Amniotic stem cell (primary cell): ENCODE data around the gene BTBD3.

Experiments used
- DNase-seq: peaks from one replicate; lab custom pipeline; 2025; lab: John Stamatoyannopoulos, UW

BTBD3 gene

DNA sequence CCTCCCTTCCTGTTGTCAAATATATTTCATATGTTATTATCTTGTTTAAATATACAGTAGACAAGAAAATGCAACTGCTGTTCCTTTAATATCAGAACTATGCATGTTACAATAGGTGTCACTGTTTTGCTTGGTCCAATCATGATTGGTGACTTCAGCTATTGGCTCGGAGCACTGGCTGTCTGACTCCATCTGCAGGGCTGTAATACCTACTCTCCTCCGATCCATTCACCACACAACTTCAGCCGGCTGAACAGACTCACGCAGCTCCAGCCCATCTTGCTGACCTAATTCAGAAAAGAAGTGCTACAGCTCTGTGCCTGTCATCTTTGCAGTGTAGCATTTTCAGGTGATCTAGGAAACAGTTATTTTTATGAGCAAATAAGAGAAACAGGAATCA, at the start of gene BTBD3:
TSS of gene BTBD3 (plus strand) at position 231 of the 400 bp plus-strand sequence. CDS start 383 bp downstream, outside the sequence.
- no peak for DNase-seq

- no peak for DNase-seq
These were observed 48.1 kb upstream of the BTBD3 start for GRCh38 chr20:11869641-11870040.

- DNase-seq = no peak
These were observed 47.3 kb upstream of the BTBD3 start for GRCh38 chr20:11870411-11870810.

- no peak for DNase-seq
These were observed 41.1 kb upstream of the BTBD3 start for GRCh38 chr20:11876555-11876954.

GRCh38 chr20:11880680-11881079, 37.0 kb upstream of the BTBD3 start:
- DNase-seq = no peak

- DNase-seq = no peak
These were observed 36.2 kb upstream of the BTBD3 start for GRCh38 chr20:11881449-11881848.

DNA sequence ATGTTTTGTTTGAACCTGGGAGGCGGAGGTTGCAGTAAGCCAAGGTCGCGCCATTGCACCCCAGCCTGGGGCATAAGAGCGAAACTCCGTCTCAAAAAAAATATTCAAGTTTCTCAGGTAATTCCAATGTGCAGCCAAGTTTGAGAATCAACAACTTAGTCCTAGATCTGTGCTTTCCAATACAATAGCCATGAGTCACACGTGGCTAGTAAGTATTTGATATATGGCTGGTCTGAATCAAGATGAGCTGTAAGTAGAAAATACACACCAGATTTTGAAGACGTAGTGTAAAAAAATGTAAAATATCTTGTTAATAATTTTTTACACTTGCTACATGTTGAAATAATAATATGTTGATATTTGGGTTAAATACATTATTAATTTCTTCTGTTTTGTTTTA, 35.0 kb upstream of the BTBD3 start:
- no peak for DNase-seq

- no peak for DNase-seq
These were observed 29.0 kb upstream of the BTBD3 start for GRCh38 chr20:11888648-11889047.

GRCh38 chr20:11890331-11891076, 27.2 kb upstream of the BTBD3 start:
- peak; percentile 78 for DNase-seq

DNA sequence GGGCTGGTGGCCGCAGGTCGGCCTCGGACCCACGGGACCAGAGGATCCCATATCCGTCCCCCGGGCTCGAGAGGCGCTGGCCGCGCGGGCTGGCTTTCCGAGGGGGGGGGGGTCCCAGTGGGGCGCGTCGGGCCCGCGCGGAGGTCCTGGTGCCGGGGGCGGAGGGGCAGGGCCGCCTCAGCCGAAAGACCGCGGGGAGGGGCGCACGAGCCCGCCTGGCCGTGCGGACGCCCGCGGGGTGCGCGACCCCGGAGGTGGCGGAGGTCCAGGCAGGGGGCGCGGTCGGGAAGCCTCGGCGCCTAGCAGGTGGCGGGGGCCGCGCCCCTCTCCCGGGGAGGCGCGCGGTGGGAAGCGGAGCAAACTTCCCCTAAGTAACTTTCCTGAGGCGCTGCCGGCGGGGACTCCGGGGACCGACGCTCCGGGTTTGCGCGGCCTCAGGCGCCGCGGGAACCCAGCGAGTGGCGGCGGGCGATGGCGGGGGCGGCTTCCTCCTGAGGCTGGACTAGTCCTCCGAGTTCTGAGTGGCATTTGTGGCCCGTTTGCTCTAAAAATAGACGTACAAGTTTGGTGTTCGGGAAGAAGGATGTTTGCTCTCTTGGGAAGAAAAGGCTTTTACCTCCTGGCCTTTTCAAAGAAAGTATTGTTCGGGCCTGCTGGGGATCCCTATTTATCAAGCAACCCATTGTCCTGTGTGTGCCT, 26.5 kb upstream of the BTBD3 start:
- no peak for DNase-seq

DNA sequence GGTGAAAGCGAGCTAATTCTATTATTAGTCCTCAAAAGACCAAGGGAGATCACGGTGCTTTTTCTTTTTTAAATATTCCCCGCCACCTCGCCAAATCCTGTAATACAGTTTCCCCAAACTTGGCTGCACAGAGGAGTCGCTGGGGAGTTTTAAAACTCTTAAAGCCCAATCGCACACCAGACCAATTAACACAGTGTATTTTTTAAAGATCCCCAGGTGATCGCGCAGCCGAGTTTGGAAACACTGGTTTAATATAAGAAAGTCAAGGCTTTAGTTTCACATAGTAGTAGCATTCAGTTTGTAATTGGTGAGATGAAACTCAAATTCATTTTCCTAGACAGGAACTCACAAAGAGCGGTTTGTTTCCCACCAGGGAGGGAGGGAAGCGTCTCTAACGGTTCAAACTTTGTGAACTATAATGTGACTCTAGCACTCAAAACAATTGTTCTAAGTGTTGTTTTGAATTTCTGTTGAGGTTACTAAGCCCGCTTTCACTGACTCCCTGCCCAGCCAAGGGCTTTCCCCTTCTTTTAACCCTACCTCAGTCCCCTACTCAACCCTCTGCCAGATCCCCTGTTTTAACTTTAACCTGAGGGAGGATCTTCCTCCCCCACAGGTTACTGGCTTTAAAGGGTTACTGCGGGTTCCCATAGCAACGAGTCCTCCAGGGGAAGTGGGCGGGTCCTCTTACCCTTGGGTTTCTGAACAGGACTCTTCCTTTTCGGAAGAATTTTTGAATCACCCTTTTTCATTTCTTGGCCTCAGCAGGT, 25.7 kb upstream of the BTBD3 start:
- peak; percentile 37 for DNase-seq

- DNase-seq = no peak
These were observed 23.6 kb upstream of the BTBD3 start for GRCh38 chr20:11894062-11894461.

DNA sequence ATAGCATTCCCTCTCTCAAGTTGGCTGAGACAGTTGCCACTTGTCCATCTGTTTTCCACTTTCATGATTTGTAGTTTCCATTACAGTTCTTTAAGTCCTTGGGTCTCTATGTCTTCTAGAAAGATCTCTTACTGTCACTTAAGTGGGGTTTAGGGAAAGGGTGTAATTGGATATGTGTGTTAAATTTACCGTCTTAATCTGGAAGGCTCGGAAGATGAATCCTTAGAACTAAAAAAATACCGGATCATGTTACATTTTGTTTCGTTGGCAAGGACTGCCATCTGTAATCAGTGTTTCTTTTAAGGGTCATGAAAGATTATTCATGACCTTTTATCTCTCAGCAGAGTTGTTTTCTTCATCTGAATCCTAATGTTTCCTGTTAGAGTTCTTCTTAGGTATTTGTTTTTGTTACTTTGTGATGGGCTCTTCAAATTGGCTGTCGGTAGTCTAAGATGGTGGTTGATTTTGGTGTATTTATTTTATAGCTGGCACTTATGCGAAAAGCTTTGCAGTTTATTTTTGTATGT, 21.8 kb upstream of the BTBD3 start:
- DNase-seq = no peak

- DNase-seq = no peak
These were observed 16.6 kb upstream of the BTBD3 start for GRCh38 chr20:11901127-11901526.

- DNase-seq = no peak
These were observed 15.4 kb upstream of the BTBD3 start for GRCh38 chr20:11902285-11902697.

GRCh38 chr20:11905460-11906179, 12.1 kb upstream of the BTBD3 start:
- no peak for DNase-seq

- no peak for DNase-seq
These were observed 10.8 kb upstream of the BTBD3 start for GRCh38 chr20:11906626-11907480.

DNA sequence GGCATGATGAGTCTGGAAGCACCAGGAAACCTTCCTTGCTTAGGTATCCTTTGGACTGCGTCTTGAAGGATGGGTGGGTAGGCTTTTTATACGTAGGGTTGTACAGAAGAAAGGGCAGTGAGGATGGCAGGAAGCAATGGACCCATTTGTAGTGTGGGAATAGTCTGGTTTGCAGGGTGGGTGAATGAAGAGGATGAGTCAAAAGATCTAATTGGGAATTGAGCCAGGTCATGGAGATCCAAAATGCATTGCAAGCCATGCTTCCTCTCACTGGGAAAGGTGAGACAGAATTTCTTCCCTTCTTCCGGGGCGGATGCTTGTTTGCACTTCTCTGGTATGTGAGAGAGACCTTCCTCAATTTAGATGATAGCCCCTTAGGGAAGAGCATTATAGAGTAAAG, 10.1 kb upstream of the BTBD3 start:
- DNase-seq = no peak

- DNase-seq = no peak
These were observed 5.6 kb upstream of the BTBD3 start for GRCh38 chr20:11912013-11912658.

GRCh38 chr20:11912659-11913415, 4.9 kb upstream of the BTBD3 start:
- DNase-seq = no peak
